LNCaP clone FGC (cell line): ENCODE data around the gene CDYL.

Source experiments
- DNase-seq: peaks from one replicate; pipeline ENCODE4 v3.0.0-alpha.2; 2011; ENCODE audit warnings: low read depth
- H3K4me3 ChIP-seq: 2 replicates; pipeline ENCODE4 v1.5.1; 2011; ENCODE audit warnings: mild to moderate bottlenecking, low read depth, low read length, control low read depth
- CTCF ChIP-seq: IDR thresholded peaks from 2 replicates; pipeline ENCODE4 v1.5.1; 2012; ENCODE audit warnings: mild to moderate bottlenecking; ENCODE audit not compliant: control insufficient read depth, insufficient read depth; ENCODE audit errors: extremely low read depth

Gene CDYL

GRCh38 chr6:4908062-4908461, 131.9 kb downstream of the CDYL start:
- no peak overlapping the region for H3K4me3 ChIP-seq
- no peak for TF ChIP-seq CTCF
- DNase-seq, result no peak

GRCh38 chr6:4909063-4909706, 133.0 kb downstream of the CDYL start:
- H3K4me3 ChIP-seq, result no peak overlapping the region
- DNase-seq, result no peak
- TF ChIP-seq CTCF, result no peak

GRCh38 chr6:4910037-4910760, 134.0 kb downstream of the CDYL start:
- no peak for TF ChIP-seq CTCF
- peak; percentile 98 for DNase-seq

GRCh38 chr6:4912559-4912958, 136.4 kb downstream of the CDYL start:
- no peak overlapping the region for H3K4me3 ChIP-seq
- TF ChIP-seq CTCF, result no peak
- no peak for DNase-seq

More at GRCh38 chr6:4910037-4910760, 134.0 kb downstream of the CDYL start:
- peak overlapping the region; percentile 23 for H3K4me3 ChIP-seq

- H3K4me3 ChIP-seq, result no peak overlapping the region
- TF ChIP-seq CTCF, result no peak
- peak; percentile 59 for DNase-seq
Observed at GRCh38 chr6:4913705-4914419, 137.7 kb downstream of the CDYL start.

- H3K4me3 ChIP-seq, result no peak overlapping the region
- no peak for DNase-seq
- TF ChIP-seq CTCF, result no peak
Observed at GRCh38 chr6:4914420-4915159, 138.4 kb downstream of the CDYL start.
